Endothelial cell of umbilical vein (primary cell): ENCODE measurements around the gene CBX4. TPM values are rescaled to one million over a fixed set of nuclear protein-coding genes. Genes with fewer than 3 reads are reported as not detected.

Experiments used
- BruUV-seq: library from RNA; stranded (reverse); fragments of 400-500 nt; replicated peaks from 2 replicates; lab custom pipeline; 2021; lab: Mats Ljungman, UMichigan
- CTCF ChIA-PET: fragments of 300-600, 350-600 bp; sonication (Branson Sonifier 250); formaldehyde crosslinking; loops from one replicate; lab custom pipeline; 2021; ENCODE audit warnings: antibody characterized with exemption, inconsistent platforms; lab: Charles Lee
- POLR2A ChIA-PET: fragments of 300-600, 350-600 bp; sonication (Branson Sonifier 250); formaldehyde crosslinking; loops from one replicate; lab custom pipeline; 2021; ENCODE audit warnings: antibody characterized with exemption, inconsistent platforms; lab: Charles Lee
- DNase-seq: peaks from one replicate; pipeline ENCODE4 v3.0.0-alpha.2; 2011; ENCODE audit warnings: low read depth, low spot score
- FAIRE-seq: peaks from 2 replicates; lab custom pipeline; 2011; peaks lifted over from hg19 to GRCh38; lab: Jason Lieb, UNC
- H2AFZ ChIP-seq: 2 replicates; pipeline ENCODE4 v1.6.0; 2012; ENCODE audit warnings: low read depth, low read length, control low read depth, inconsistent platforms
- H3K27ac ChIP-seq: 2 replicates; pipeline ENCODE4 v1.5.1; 2011; ENCODE audit warnings: low read depth, mild to moderate bottlenecking, control low read depth, low read length, moderate library complexity; ENCODE audit not compliant: insufficient read depth
- H3K27me3 ChIP-seq, 2 experiments: 2 replicates each; pipeline versions ENCODE4 v1.6.0 to v1.6.1; 2011; ENCODE audit warnings: low read length in 2 of 2, mixed read lengths in 1 of 2; ENCODE audit not compliant: control insufficient read depth in 2 of 2, insufficient read depth in 2 of 2
- H3K36me3 ChIP-seq, 2 experiments: 2 replicates in 1 of 2; 3 replicates in 1 of 2; pipeline ENCODE4 v1.5.1; 2011; ENCODE audit warnings: low read length in 2 of 2, mild to moderate bottlenecking in 1 of 2, moderate library complexity in 1 of 2; ENCODE audit not compliant: control insufficient read depth in 2 of 2, insufficient read depth in 2 of 2; ENCODE audit errors: extremely low read depth in 1 of 2
- H3K4me1 ChIP-seq: 3 replicates; pipeline ENCODE4 v1.5.1; 2011; ENCODE audit warnings: mild to moderate bottlenecking, low read length; ENCODE audit not compliant: control insufficient read depth, insufficient read depth; ENCODE audit errors: extremely low read depth
- H3K4me2 ChIP-seq: 2 replicates; pipeline ENCODE4 v1.6.1; 2011; ENCODE audit warnings: low read length, control low read depth, mixed read lengths; ENCODE audit not compliant: insufficient read depth
- H3K4me3 ChIP-seq, 3 experiments: fragments of 200-600 bp in 1 of 3; sonication (generic), shearing (Covaris generic) in 1 of 3; replicated peaks in 1 of 3; 2 replicates each; pipeline ENCODE4 v1.5.1; 2011 to 2016; ENCODE audit warnings: control low read depth in 3 of 3, low read length in 3 of 3, mild to moderate bottlenecking in 2 of 3, inconsistent platforms in 1 of 3, low read depth in 1 of 3, moderate library complexity in 1 of 3; ENCODE audit not compliant: insufficient read depth in 1 of 3
- H3K79me2 ChIP-seq: 2 replicates; pipeline ENCODE4 v1.6.0; 2012; ENCODE audit warnings: low read length, inconsistent platforms; ENCODE audit not compliant: control insufficient read depth, insufficient read depth
- H3K9ac ChIP-seq: replicated peaks from 2 replicates; pipeline ENCODE3; 2011; ENCODE audit warnings: low read length, control low read depth; ENCODE audit not compliant: insufficient read depth; ENCODE audit errors: extremely low read depth
- H3K9me1 ChIP-seq: replicated peaks from 3 replicates; pipeline ENCODE4 v1.6.0; 2011; ENCODE audit warnings: mild to moderate bottlenecking, low read length; ENCODE audit not compliant: control insufficient read depth, insufficient read depth; ENCODE audit errors: extremely low read depth
- H3K9me3 ChIP-seq: replicated peaks from 2 replicates; pipeline ENCODE4 v1.5.1; 2012; ENCODE audit warnings: low read length, inconsistent platforms; ENCODE audit not compliant: control insufficient read depth, insufficient read depth
- H4K20me1 ChIP-seq: replicated peaks from 2 replicates; pipeline ENCODE3; 2011; ENCODE audit warnings: mild to moderate bottlenecking, low read length; ENCODE audit not compliant: control insufficient read depth, insufficient read depth; ENCODE audit errors: extremely low read depth
- EZH2 ChIP-seq: IDR thresholded peaks from 2 replicates; pipeline ENCODE4 v1.6.1; 2012; ENCODE audit warnings: borderline replicate concordance, low read depth, mild to moderate bottlenecking, moderate library complexity, low read length, inconsistent platforms; ENCODE audit not compliant: severe bottlenecking
- FOS ChIP-seq: IDR thresholded peaks from 2 replicates; pipeline ENCODE4 v1.6.1; 2011; ENCODE audit warnings: mild to moderate bottlenecking, low read length, moderate library complexity, borderline replicate concordance; ENCODE audit not compliant: insufficient read depth
- GATA2 ChIP-seq: IDR thresholded peaks from 2 replicates; pipeline ENCODE4 v1.7.0; 2011; ENCODE audit warnings: low read depth, mild to moderate bottlenecking, moderate library complexity, mixed read lengths, low read length; ENCODE audit not compliant: insufficient read length, insufficient read depth
- JUN ChIP-seq: IDR thresholded peaks from 2 replicates; pipeline ENCODE4 v1.6.1; 2011; ENCODE audit warnings: borderline replicate concordance, low read depth; ENCODE audit not compliant: insufficient read length, insufficient read depth
- MYC ChIP-seq: IDR thresholded peaks from one replicate; pipeline ENCODE4 v1.6.1; 2011; ENCODE audit warnings: mild to moderate bottlenecking, low read depth, low read length
- POLR2A ChIP-seq: IDR thresholded peaks from 2 replicates; pipeline ENCODE4 v1.6.1; 2012; ENCODE audit warnings: low read depth, mild to moderate bottlenecking, control low read depth, low read length
- POLR2AphosphoS5 ChIP-seq: IDR thresholded peaks from 2 replicates; pipeline ENCODE4 v1.6.1; 2012; ENCODE audit warnings: low read depth, mild to moderate bottlenecking, control low read depth, low read length, moderate library complexity; ENCODE audit not compliant: insufficient read depth
- dilution Hi-C: fragments of 300-500 bp; cut with MboI; formaldehyde crosslinking; loops from one replicate; pipeline ENCODE4 v1.15.0; 2019; ENCODE audit warnings: low sequenced_read_pairs; ENCODE audit not compliant: extremely low pct_ligation_motif_present
- intact Hi-C: fragments of 100-400 bp; cut with micrococcal nuclease; formaldehyde crosslinking; loops from one replicate; pipeline ENCODE4 v1.10.0; 2022
- polyA plus RNA-seq, 4 experiments: library from polyadenylated mRNA; depleted of rRNA in 3 of 4; stranded (reverse) in 3 of 4; unstranded in 1 of 4; fragments of >200 nt; gene quantifications; 2 replicates each; pipeline versions ENCODE4 v1.2.1 to v1.2.3, GENCODE V29; 2011 to 2012; ENCODE audit warnings: missing spikeins in 1 of 4
- total RNA-seq: library from RNA; stranded (reverse); gene quantifications from 2 replicates; pipeline ENCODE4 v1.2.3, GENCODE V29; 2021

CBX4 gene
- total and polyA plus RNA-seq, 2 donors (not counting 3 experiments of a cell fraction or from before 2014, with no cell fraction given), result 7.0 to 12.3 TPM

DNA sequence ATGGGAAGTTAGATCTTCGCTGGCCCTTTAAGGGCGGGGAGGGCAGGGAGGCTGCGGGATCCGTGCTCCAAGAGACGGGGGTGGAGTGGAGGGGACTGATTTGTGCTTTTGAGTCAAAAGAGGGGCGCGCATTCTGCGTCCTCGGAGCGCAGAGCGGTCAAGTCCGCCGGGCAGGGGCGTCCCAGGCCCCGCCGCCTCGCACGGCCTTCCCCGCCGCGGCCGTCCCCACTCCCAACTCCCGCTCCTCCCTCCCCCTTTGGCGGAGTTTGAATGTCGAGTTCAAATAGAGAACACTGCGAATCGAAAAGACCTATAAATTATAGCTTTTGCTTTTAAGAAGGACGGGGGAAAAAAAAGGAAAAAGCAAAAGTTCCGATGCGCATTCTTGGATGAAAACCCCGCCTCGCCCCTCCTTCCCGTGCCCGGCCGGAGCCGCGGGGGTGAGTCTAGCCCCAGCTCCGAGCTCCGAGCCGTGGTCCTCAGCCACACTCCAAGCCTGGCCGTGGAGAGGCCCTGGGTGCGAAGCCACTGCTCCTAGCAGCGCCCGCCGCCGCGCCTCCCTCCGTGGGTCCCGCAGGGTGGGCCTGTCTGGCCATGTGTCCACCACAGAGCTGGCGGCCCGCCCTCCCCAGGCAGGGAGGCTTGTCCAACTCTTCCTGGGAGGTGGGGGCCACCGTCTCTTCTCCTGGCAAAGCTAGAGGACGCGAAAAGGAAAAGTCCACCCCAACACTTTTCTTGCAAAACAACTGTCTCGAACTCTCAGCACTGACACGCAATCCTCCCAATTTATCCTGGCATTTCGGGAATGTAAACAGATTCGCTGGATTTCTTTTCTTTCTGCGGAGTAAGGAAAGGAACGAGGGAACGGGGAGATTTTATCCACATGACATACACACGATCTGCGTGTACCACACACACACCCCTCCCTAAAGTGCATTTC, 46.0 kb downstream of the CBX4 start:
- intact Hi-C loops (no loop called here), dilution Hi-C loops (no loop called here)
- TF ChIP-seq EZH2 (peak; percentile 75), FOS (no peak)
- Histone ChIP-seq H3K4me2 (peak overlapping the region; percentile 47), H3K9ac (no peak overlapping the region), H3K36me3 (no peaks in the 10 kb centered on the region), H4K20me1 (no peaks in the 10 kb centered on the region), H3K9me3 (no peaks in the 10 kb centered on the region), H3K4me3 (peak overlapping the region in 1 of 3 experiments; percentile 28), H3K27ac (no peak overlapping the region), H3K9me1 (no peaks in the 10 kb centered on the region), H3K79me2 (no peaks in the 10 kb centered on the region), H3K4me1 (peaks cover 14% of the 10 kb centered on the region), H2AFZ (no peak overlapping the region), H3K27me3 (peaks cover 37 to 56% of the 10 kb centered on the region in 2 experiments)
- FAIRE-seq, result no peak
- BruUV-seq, result no TSS peak
- ChIA-PET POLR2A (no interaction called here), CTCF (interaction anchor here (1.0 to 2.2 kb wide), 2 partner anchors 19 to 47 kb away, joined by 3 to 10 read pairs; no protein-coding TSS in a partner anchor)
- no peak for DNase-seq

DNA sequence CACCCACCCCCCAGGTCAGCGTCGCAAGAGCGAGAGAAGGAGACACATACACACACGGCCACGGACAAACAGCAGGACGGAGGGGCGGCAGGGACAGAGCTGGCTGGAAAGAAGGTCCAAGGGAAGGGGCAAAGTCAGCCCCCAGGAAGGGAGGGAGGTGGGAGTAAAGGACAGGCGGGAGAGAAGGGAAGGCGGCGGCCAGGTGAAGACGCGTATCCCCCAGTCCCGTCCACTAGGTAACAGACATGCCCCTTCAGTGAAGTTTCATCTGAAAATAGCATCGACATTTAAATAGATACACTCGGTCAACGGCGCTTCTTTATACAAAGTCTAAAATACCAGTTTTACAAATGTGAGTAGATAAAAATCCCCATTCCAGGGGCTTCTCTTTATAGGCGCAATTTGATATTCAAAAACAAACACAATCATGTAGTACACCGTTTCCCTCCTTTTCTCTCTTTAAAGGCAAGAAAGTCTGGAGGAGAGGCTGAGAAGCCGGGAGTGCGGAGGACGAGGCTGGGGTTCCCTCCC, 46.8 kb downstream of the CBX4 start:
- no peak for FAIRE-seq
- H3K27me3 ChIP-seq, result peaks cover 37 to 55% of the 10 kb centered on the region in 2 experiments
- CTCF ChIA-PET, result interaction anchor here (2.2 kb wide), 1 partner anchor 19 kb away, joined by 10 read pairs; no protein-coding TSS in a partner anchor
- H3K27ac ChIP-seq, result no peak overlapping the region
- no peaks in the 10 kb centered on the region for H4K20me1 ChIP-seq
- POLR2A ChIA-PET, result no interaction called here
- H3K36me3 ChIP-seq, result no peaks in the 10 kb centered on the region
- no peak for DNase-seq
- intact Hi-C loops, result no loop called here
- dilution Hi-C loops, result no loop called here
- no peak overlapping the region for H3K4me3 ChIP-seq
- no TSS peak for BruUV-seq
- H3K4me2 ChIP-seq, result no peak overlapping the region
- no peaks in the 10 kb centered on the region for H3K79me2 ChIP-seq
- peak; percentile 6 for TF ChIP-seq EZH2
- TF ChIP-seq GATA2, result no peak
- TF ChIP-seq JUN, result no peak
- TF ChIP-seq POLR2AphosphoS5, result no peak
- no peak for TF ChIP-seq MYC
- TF ChIP-seq POLR2A, result no peak
- H3K9ac ChIP-seq, result no peak overlapping the region
- peaks cover 10% of the 10 kb centered on the region for H3K4me1 ChIP-seq
- no peaks in the 10 kb centered on the region for H3K9me1 ChIP-seq
- H3K9me3 ChIP-seq, result no peaks in the 10 kb centered on the region
- no peak overlapping the region for H2AFZ ChIP-seq
